ENCODE measurements around the gene GMPR2.
"Not testable (repeated sequence)": the region's sequence is repeated elsewhere in the genome, so short reads cannot be mapped to it uniquely, and the experiment has no call there.

The GMPR2 gene

GRCh38 chr14:24213866-24214662, 18.7 kb upstream of the GMPR2 start:
- H3K9me3 ChIP-seq (replicated peaks in 1 of 2; ENCODE audit: control insufficient read depth in 2 of 2, insufficient read depth in 1 of 2, low read depth in 1 of 2, low read length in 2 of 2) = no peaks in the 10 kb centered on the region
- no peak overlapping the region for H3K9ac ChIP-seq (ENCODE audit: low read depth, low read length, poor library complexity)
- H2AK5ac ChIP-seq (ENCODE audit: low read depth, low read length) = no peak overlapping the region
- H3K4me2 ChIP-seq (ENCODE audit: insufficient read depth, low read length, poor library complexity, severe bottlenecking) = no peak overlapping the region
- H2BK120ac ChIP-seq (ENCODE audit: low read depth, low read length) = no peak overlapping the region
- peak overlapping the region; percentile 85 for H2AFZ ChIP-seq (ENCODE audit: low read length)
- H3K4ac ChIP-seq (ENCODE audit: low read length) = no peak overlapping the region
- no peak overlapping the region for H3K14ac ChIP-seq (ENCODE audit: low read length)
- H3K27ac ChIP-seq (replicated peaks; ENCODE audit: low read length) = no peak overlapping the region
- no peaks in the 10 kb centered on the region for H3K27me3 ChIP-seq (ENCODE audit: control insufficient read depth in 3 of 3, insufficient read depth in 3 of 3, low read depth in 1 of 3, low read length in 3 of 3)
- no peaks in the 10 kb centered on the region for H3K79me1 ChIP-seq (ENCODE audit: low read depth, low read length)
- no peak overlapping the region for H2BK12ac ChIP-seq (ENCODE audit: low read length)
- H2BK15ac ChIP-seq (ENCODE audit: low read length) = no peak overlapping the region
- H3K23ac ChIP-seq (ENCODE audit: low read depth, low read length, poor library complexity) = no peak overlapping the region
- H2BK5ac ChIP-seq (ENCODE audit: low read length) = no peak overlapping the region
- no peak overlapping the region for H4K91ac ChIP-seq (ENCODE audit: low read depth, low read length, poor library complexity)
- no peak for DNase-seq (ENCODE audit: low spot score)
- no peak overlapping the region for H3K18ac ChIP-seq (ENCODE audit: low read length)
- no peak overlapping the region for H4K8ac ChIP-seq (ENCODE audit: low read depth, low read length)
- peak overlapping the region in 1 of 2 donors; percentile 62 for H3K4me3 ChIP-seq (ENCODE audit: low read length in 2 of 2)
- H3K4me1 ChIP-seq (ENCODE audit: control insufficient read depth in 2 of 2, insufficient read depth in 1 of 2, low read depth in 1 of 2, low read length in 2 of 2) = peaks cover 4 to 5% of the 10 kb centered on the region in 2 donors
- no CpG with 5 or more reads among the region's 7 CpGs for WGBS, 2 donors (ENCODE audit: extremely low coverage in 2 of 2, insufficient read length in 2 of 2, insufficient replicate concordance in 1 of 2)
- H3K36me3 ChIP-seq (replicated peaks in 1 of 2; ENCODE audit: control insufficient read depth in 2 of 2, insufficient read depth in 2 of 2, low read length in 2 of 2) = peaks cover 23 to 53% of the 10 kb centered on the region in 2 donors

- H3K4me1 ChIP-seq (ENCODE audit: control insufficient read depth in 2 of 2, insufficient read depth in 1 of 2, low read depth in 1 of 2, low read length in 2 of 2) = peaks cover 4 to 5% of the 10 kb centered on the region in 2 donors
- H3K4me3 ChIP-seq (ENCODE audit: low read length in 2 of 2) = peak within 1 kb of the TSS; percentile 78 to 91
- H3K9ac ChIP-seq (ENCODE audit: low read depth, low read length, poor library complexity) = peak within 1 kb of the TSS; percentile 95
- peak within 1 kb of the TSS; percentile 90 for H2AFZ ChIP-seq (ENCODE audit: low read length)
- H2AK5ac ChIP-seq (ENCODE audit: low read depth, low read length) = peak within 1 kb of the TSS; percentile 24
- peak within 1 kb of the TSS; percentile 79 for H3K4me2 ChIP-seq (ENCODE audit: insufficient read depth, low read length, poor library complexity, severe bottlenecking)
- H2BK5ac ChIP-seq (ENCODE audit: low read length) = no peak within 1 kb of the TSS
- H2BK15ac ChIP-seq (ENCODE audit: low read length) = no peak within 1 kb of the TSS
- H2BK120ac ChIP-seq (ENCODE audit: low read depth, low read length) = peak within 1 kb of the TSS; percentile 14
- H3K27ac ChIP-seq (replicated peaks; ENCODE audit: low read length) = peak within 1 kb of the TSS; percentile 52
- peaks cover 8 to 37% of the 10 kb centered on the region in 2 donors for H3K36me3 ChIP-seq (replicated peaks in 1 of 2; ENCODE audit: control insufficient read depth in 2 of 2, insufficient read depth in 2 of 2, low read length in 2 of 2)
- WGBS, 2 donors (ENCODE audit: extremely low coverage in 2 of 2, insufficient read length in 2 of 2, insufficient replicate concordance in 1 of 2) = no CpG with 5 or more reads among the region's 40 CpGs
- H3K9me3 ChIP-seq (replicated peaks in 1 of 2; ENCODE audit: control insufficient read depth in 2 of 2, insufficient read depth in 1 of 2, low read depth in 1 of 2, low read length in 2 of 2) = no peaks in the 10 kb centered on the region
- peak within 1 kb of the TSS; percentile 31 for H3K23ac ChIP-seq (ENCODE audit: low read depth, low read length, poor library complexity)
- H2BK12ac ChIP-seq (ENCODE audit: low read length) = no peak within 1 kb of the TSS
- no peak within 1 kb of the TSS for H3K4ac ChIP-seq (ENCODE audit: low read length)
- peak within 1 kb of the TSS; percentile 77 for H3K14ac ChIP-seq (ENCODE audit: low read length)
- H4K91ac ChIP-seq (ENCODE audit: low read depth, low read length, poor library complexity) = no peak within 1 kb of the TSS
- H3K27me3 ChIP-seq (ENCODE audit: control insufficient read depth in 3 of 3, insufficient read depth in 3 of 3, low read depth in 1 of 3, low read length in 3 of 3) = no peaks in the 10 kb centered on the region
- H4K8ac ChIP-seq (ENCODE audit: low read depth, low read length) = peak within 1 kb of the TSS; percentile 89
- peak within 1 kb of the TSS; percentile 49 for H3K18ac ChIP-seq (ENCODE audit: low read length)
- no peaks in the 10 kb centered on the region for H3K79me1 ChIP-seq (ENCODE audit: low read depth, low read length)
- peak; percentile 77 for DNase-seq (ENCODE audit: low spot score)
Observed at GRCh38 chr14:24215495-24216344, 17.0 kb upstream of the GMPR2 start, which contains the start of gene MDP1. Gene MDP1 (minus strand): TSS chr14:24216066. CDS start chr14:24215955, 111 bp downstream.

GRCh38 chr14:24216345-24216699, 16.4 kb upstream of the GMPR2 start:
- H2BK12ac ChIP-seq (ENCODE audit: low read length) = no peak overlapping the region
- peaks cover 4 to 5% of the 10 kb centered on the region in 2 donors for H3K4me1 ChIP-seq (ENCODE audit: control insufficient read depth in 2 of 2, insufficient read depth in 1 of 2, low read depth in 1 of 2, low read length in 2 of 2)
- H3K79me1 ChIP-seq (ENCODE audit: low read depth, low read length) = no peaks in the 10 kb centered on the region
- no peak overlapping the region for H3K4me2 ChIP-seq (ENCODE audit: insufficient read depth, low read length, poor library complexity, severe bottlenecking)
- no peak overlapping the region for H3K23ac ChIP-seq (ENCODE audit: low read depth, low read length, poor library complexity)
- no peak overlapping the region for H3K18ac ChIP-seq (ENCODE audit: low read length)
- WGBS, 2 donors (ENCODE audit: extremely low coverage in 2 of 2, insufficient read length in 2 of 2, insufficient replicate concordance in 1 of 2) = no CpG with 5 or more reads among the region's 2 CpGs
- no peak overlapping the region for H4K8ac ChIP-seq (ENCODE audit: low read depth, low read length)
- no peak overlapping the region for H4K91ac ChIP-seq (ENCODE audit: low read depth, low read length, poor library complexity)
- H2BK15ac ChIP-seq (ENCODE audit: low read length) = no peak overlapping the region
- H3K4me3 ChIP-seq (ENCODE audit: low read length in 2 of 2) = peak overlapping the region in 1 of 2 donors; percentile 78
- no peak overlapping the region for H3K4ac ChIP-seq (ENCODE audit: low read length)
- H3K9ac ChIP-seq (ENCODE audit: low read depth, low read length, poor library complexity) = no peak overlapping the region
- H3K27me3 ChIP-seq (ENCODE audit: control insufficient read depth in 3 of 3, insufficient read depth in 3 of 3, low read depth in 1 of 3, low read length in 3 of 3) = no peaks in the 10 kb centered on the region
- H3K14ac ChIP-seq (ENCODE audit: low read length) = no peak overlapping the region
- no peak for DNase-seq (ENCODE audit: low spot score)
- H2AFZ ChIP-seq (ENCODE audit: low read length) = peak overlapping the region; percentile 90
- H3K27ac ChIP-seq (replicated peaks; ENCODE audit: low read length) = no peak overlapping the region
- peaks cover 7 to 32% of the 10 kb centered on the region in 2 donors for H3K36me3 ChIP-seq (replicated peaks in 1 of 2; ENCODE audit: control insufficient read depth in 2 of 2, insufficient read depth in 2 of 2, low read length in 2 of 2)
- no peak overlapping the region for H2BK120ac ChIP-seq (ENCODE audit: low read depth, low read length)
- H2BK5ac ChIP-seq (ENCODE audit: low read length) = no peak overlapping the region
- no peaks in the 10 kb centered on the region for H3K9me3 ChIP-seq (replicated peaks in 1 of 2; ENCODE audit: control insufficient read depth in 2 of 2, insufficient read depth in 1 of 2, low read depth in 1 of 2, low read length in 2 of 2)
- H2AK5ac ChIP-seq (ENCODE audit: low read depth, low read length) = no peak overlapping the region

- not testable (repeated sequence) for H3K18ac ChIP-seq (ENCODE audit: low read length); H3K9me3 ChIP-seq (replicated peaks in 1 of 2; ENCODE audit: control insufficient read depth in 2 of 2, insufficient read depth in 1 of 2, low read depth in 1 of 2, low read length in 2 of 2); H3K4me3 ChIP-seq (ENCODE audit: low read length in 2 of 2); H3K79me1 ChIP-seq (ENCODE audit: low read depth, low read length); H3K9ac ChIP-seq (ENCODE audit: low read depth, low read length, poor library complexity); DNase-seq (ENCODE audit: low spot score); H3K4me2 ChIP-seq (ENCODE audit: insufficient read depth, low read length, poor library complexity, severe bottlenecking); H2AK5ac ChIP-seq (ENCODE audit: low read depth, low read length); H3K14ac ChIP-seq (ENCODE audit: low read length); H4K8ac ChIP-seq (ENCODE audit: low read depth, low read length); H3K27ac ChIP-seq (replicated peaks; ENCODE audit: low read length); H3K4ac ChIP-seq (ENCODE audit: low read length); H2BK12ac ChIP-seq (ENCODE audit: low read length); H3K23ac ChIP-seq (ENCODE audit: low read depth, low read length, poor library complexity); H4K91ac ChIP-seq (ENCODE audit: low read depth, low read length, poor library complexity); H2BK15ac ChIP-seq (ENCODE audit: low read length); H2AFZ ChIP-seq (ENCODE audit: low read length); H3K4me1 ChIP-seq (ENCODE audit: control insufficient read depth in 2 of 2, insufficient read depth in 1 of 2, low read depth in 1 of 2, low read length in 2 of 2); H2BK5ac ChIP-seq (ENCODE audit: low read length); H2BK120ac ChIP-seq (ENCODE audit: low read depth, low read length); H3K27me3 ChIP-seq (ENCODE audit: control insufficient read depth in 3 of 3, insufficient read depth in 3 of 3, low read depth in 1 of 3, low read length in 3 of 3)
- H3K36me3 ChIP-seq (replicated peaks in 1 of 2; ENCODE audit: control insufficient read depth in 2 of 2, insufficient read depth in 2 of 2, low read length in 2 of 2) = peaks cover 5 to 27% of the 10 kb centered on the region in 2 donors
- no CpG with 5 or more reads among the region's 1 CpG for WGBS, 2 donors (ENCODE audit: extremely low coverage in 2 of 2, insufficient read length in 2 of 2, insufficient replicate concordance in 1 of 2)
Observed at GRCh38 chr14:24216876-24217275, 15.9 kb upstream of the GMPR2 start.
